SKM-1 treated with dmso at 0.1 percent for 144 hours (cell line): ENCODE results near the gene RXRA.
"Not testable (repeated sequence)": the region's sequence is repeated elsewhere in the genome, so short reads cannot be mapped to it uniquely, and the experiment has no call there.

Experiments used
- DNase-seq: peaks from one replicate; lab custom pipeline; 2025; ENCODE audit not compliant: unreplicated experiment; lab: John Stamatoyannopoulos, UW

The RXRA gene

DNA sequence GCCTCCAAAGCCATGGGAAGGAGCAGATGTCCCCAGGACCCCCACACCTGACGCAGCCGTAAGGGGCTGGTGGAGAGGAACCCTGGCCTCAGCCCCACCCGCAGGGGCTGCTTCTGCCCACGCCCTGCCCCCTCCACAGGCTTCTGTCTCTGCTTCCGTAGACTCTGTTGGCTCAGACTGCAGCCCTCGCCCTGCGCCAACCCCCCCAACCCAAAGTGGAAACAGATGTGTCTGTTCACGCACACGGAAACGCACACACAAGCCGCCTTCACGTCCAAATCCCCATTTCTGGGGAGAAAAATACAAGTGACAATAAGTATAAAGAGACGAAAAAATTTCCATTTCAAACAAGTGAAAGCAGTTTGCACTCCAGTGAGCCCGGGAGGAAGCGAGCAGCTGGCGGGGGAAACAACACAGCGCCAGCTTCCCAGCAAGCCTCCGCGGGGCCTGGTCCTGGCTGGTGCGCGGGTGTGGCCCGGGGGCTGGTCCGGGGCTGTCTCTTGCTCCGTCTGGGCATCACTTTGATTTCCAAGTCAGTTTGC lies 32.6 kb upstream of the RXRA start:
- no peak for DNase-seq

DNA sequence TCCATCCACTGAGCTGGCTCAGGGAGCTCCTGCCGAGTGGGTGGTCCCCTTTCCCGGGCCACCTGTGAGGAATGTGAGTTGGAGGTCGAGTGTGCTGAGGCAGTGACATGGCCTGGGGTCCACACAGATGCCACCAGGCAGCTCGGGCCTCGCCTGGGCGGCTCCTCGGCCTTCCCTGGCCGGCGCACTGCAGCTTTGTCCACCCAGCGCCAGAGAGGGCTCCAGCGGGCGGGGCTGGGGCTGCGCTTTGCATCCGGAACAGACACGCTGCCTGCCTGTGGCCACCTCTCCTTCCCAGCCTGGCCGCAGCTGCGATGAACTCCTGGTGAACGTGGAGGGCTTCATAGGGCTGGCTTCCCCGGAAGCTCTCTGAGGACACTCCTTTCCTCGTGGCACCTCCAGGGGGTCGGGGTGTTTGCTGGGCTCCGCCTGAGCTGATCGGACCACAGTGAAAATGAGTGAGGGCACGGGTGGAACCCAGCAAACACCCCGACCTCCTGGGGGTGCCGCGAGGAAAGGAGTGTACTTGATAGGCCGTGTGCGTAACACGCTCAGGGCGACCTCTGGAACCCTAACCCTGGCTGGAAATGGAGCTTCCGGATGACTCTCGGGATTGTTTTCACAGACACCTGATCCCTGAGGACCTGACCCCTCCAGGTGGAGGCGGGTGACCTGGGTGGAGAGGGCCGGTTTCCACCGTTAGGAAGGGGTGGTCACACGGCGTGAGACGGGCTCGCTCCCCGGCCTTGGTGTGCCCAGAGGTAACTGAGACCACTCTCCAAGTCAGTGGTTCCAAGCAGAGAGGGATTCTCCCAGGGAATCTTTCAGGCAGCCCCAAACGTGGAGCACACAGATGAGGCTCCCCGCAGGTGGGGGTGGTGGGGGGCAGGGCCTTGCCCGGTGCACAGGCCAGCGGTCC lies 31.8 kb upstream of the RXRA start:
- no peak for DNase-seq

DNA sequence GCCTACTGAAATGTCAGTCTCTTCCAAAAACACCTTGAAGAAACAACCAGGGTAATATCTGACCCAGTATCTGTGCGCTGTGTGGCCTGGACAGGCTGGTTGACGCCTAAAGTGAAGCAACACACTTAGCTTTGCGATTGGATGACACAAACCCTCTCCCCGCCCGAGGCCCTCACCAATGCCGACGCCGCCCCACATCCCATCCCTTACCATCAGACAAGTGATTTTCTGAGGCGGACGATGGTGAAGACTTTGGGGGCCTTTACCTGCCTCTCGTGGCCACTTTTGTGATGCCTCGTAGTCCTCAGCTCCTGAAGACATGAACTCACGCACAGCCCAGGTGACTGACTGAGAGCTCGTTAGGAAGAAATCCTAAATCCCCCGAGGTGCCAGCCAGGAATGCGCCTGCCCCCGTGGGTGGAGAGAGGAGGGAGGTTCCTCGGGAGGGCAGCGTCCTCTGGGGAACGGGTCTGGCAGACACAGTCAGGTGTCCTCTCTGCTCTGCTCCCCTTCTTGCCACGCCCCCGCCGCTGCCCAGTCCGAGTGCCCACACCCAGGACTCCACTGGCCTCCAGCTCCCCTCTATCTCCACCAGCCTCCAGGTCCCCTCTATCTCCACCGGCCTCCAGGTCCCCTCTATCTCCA lies 31.0 kb upstream of the RXRA start:
- DNase-seq: no peak

DNA sequence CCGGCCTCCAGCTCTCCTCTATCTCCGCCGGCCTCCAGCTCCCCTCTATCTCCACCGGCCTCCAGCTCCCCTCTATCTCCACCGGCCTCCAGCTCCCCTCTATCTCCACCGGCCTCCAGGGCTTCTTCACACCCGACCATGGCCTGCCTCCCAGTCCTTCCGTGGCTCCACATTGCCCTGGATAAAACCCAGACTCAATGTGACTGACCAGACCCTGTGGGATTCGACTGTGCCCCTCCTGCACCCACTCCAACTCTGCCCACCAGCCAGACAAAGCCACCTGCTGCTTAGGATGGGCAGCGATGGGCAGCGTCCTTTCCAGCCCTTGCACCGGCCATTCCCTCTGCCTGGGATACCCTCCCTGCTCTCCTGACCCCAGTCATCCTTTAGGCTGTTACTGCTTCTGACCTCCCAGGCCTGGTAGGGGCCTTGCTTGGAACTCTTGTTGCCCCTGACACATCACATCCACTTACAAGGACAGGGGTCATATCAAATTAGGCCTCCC lies 30.5 kb upstream of the RXRA start:
- no peak for DNase-seq

DNA sequence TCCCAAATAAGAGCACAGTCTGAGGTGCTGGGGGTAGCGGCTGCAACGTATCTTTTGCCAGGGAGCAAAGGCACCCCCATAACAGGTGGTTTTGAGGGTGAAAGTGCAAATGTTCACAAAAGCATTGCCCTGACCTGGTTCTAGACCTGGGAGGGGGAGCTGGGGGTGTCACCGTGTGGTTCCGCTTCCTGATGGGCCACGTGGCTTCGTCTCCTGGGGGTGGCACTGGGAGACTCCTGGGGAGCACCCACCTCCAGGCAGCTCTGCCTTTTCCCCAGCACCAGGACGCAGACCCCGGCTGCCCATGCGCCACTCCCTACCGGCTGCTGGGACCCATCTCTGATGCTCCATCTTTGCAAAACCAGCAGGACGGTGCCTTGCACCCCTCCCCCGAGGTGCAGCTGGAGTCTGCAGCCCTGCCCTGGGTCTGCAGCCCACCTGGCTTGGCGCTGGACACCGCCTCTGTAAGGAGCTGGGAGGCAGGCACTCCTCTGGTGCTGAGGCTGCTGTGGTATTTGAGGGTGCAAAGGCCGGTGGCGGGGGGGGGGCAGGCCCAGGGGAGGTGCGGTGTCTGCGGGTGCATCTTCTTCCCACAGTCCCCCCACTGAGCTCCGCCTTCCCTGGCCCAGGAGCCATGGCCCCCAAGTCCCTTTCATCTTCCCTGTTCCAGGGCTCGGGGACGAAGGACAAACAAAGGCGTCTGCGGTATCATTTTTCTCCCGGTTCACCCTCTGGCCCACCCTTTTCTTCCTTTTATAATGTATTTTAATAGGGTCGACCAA lies 29.8 kb upstream of the RXRA start:
- no peak for DNase-seq

DNA sequence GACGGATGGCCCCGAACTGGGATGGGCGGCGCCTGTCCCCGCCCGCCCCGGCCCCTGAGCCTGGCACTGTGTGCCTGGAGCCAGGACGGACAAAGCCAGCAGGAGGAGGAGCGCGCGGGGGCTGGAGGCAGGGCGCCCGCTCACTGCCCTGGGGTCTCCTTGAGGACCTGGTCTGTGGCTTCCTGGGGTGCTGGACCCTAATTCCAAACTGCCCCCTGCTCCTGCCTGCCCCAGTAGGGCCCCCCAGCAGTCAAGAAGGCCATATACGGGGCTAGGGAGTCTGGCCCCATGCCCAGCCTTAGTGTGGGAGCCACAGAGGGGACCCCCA lies 29.2 kb upstream of the RXRA start:
- DNase-seq: no peak

DNA sequence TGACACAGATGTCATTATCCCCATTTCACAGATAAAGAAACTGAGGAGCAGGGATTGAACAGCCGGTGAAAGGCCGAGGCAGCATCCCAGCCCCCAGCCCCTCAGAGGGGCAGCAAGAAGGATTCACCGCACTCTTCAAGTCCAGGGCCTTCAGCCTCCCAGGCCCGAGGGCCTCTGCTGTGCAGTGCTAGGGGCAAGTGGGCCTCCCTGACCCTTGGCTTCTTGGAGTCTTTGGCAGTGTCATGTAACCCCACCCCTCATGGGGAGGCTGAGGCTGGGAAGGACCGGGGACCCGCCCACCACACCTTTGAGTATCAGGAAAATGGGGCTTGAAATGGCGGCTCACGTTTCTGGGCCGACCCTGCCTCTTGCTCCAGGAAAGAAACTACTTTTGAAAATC lies 28.7 kb upstream of the RXRA start:
- DNase-seq: no peak

DNA sequence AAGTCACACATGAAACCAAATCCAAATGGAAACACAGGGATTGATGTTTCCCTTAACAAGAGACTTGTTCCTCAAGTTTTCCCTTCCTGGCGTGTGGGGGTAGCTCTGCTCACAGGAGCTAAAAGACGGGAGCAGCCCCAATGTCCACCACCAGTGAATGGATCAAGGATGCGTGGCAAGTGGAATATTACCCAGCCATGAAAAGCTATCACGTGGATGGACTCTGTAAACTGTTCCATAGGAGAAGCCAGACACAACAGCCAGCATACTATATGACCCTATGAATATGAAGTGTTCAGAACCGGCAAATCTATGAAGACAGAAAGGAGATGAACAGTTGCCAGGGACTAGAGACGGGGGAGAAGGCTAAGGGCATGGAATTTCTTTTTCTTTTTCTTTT lies 28.3 kb upstream of the RXRA start:
- DNase-seq: no peak

DNA sequence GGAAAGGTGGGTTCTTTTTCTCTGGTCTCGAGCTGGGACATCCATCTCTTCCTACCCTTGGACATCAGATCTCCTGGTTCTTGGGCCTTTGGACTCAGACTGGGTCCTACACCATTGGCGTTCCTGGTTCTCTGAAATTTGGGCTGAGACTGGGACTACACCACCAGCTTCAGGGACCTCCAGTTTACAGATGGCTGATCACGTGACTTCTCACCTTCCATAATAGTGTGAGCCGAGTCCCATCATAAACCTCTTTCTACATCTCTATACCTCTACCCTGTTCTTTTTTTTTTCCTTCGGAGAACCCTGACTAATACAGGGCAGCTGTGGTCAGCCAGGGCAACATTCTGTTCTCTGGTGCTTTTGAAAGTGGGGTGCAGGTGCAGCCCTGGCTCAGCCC lies 27.2 kb upstream of the RXRA start:
- DNase-seq: no peak

DNA sequence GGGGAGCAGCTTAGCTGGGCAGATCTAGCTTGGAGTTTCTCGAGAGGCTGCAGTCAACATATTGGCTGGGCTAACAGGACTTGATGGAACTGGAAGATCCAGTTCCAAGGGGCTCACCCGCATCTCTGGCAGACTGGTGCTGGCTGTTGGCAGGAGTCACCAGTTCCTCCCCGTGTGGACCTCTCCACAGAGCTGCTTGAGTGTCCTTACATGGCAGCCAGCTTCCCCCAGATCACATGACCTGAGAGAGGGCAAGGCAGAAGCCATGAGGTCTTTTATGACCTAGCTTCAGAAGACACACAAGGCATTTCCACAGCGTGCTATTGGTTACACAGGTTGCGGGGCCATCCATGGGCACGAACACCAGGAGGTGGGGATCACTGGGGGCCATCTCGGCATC lies 26.4 kb upstream of the RXRA start:
- no peak for DNase-seq

DNA sequence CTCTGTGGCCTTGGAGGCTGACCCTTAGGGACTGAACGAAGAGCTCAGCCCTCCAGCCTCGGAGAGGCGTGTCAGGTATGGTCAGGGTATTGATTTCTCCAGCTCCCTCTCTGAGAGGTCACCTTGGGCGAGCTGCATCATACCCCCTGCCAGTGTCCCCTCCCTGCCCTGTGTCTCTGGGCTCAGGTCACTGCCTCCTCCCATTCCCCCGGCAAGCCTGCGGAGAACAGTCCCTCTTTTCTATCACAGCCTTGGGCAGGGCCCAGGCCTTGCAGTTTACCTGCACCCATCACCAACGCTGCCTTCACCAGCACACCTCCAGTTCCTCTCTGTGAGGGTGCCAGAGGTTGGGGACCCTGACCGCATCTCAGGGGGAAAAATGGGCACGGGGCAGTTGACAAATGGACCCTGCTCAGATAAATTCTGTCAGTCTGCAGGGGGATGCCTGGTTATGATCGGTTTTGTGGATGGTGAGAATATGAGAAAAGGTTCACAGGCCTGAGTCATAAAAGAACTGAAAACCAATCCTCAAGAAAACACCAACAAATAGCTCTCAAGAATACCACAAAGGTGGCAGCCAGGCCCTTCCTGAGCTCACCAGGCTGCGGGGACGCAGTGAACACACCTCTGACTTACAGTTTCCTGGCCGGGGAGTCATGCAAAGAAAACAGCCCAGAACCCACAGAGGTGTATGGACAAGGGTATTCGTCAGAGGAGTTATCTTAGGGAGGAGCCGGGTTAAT lies 24.7 kb upstream of the RXRA start:
- DNase-seq: no peak

DNA sequence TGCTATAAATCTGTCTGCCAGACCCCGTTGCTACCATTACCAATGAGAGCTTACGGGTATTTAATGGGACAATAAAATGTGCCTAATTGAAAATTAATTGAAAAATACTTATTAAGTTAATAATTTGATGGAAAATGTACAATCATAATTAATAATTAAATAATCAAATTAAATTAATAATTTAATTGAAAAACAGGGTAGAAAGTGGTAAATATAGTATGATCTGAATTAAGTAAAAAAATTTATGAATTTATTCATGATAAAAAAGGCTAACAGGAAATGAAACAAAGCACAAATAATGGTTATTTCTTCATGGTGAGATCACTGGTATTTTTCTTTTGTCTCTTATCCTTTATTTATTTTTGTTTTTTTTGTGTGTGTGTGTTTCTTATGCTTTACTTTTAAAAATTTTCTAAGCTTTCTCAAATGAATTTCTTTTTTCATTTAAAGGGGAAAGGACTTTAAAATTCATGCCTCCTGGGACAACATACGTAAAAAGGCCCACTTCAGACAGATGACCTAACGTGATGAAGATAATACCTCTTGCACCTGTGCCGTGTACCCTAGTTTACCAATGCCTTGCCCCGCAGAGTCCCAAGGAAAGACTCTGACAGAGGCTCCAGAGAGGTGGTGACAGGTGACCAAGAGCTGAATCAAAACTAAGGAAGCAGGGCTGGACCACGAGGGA lies 24.0 kb upstream of the RXRA start:
- DNase-seq: no peak

DNA sequence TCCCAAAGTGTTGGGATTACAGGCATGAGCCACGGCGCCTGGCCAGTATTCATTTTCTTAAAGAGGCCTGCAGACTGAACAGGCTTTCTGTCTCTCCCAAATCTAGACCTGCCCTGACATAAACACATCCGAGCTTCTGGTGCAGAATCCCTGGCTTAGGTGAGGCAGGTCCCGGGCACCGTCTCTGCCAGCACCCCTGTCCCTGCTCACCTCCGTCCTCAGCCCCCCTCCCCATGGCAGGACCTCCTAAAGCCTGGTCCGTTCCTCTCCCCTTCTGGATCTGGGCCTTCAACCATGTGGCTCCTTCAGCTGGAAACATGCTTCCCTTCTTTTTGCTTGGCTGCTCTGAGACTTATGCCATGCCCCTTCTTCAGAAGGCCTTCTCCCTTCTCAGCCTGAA lies 22.7 kb upstream of the RXRA start:
- DNase-seq: no peak

DNA sequence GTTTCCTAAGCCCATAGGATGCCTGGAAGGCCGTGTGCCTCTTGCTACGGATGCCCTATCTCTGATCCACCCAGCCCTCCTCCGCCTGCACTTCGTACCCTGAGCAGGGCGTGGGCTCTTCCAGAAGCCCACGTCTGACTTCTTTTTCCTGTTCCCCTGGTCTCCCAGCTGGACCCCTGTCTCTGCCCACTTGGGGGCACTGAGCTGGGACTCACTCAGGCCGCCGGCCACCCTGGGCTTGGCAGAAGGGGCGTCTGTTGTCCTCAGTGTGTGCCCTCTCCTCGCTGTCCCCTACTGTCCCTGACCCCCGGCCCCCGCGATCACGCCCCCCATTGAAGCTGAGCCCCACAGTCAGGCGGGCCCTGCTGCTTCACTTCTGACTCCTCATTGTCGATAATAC lies 22.0 kb upstream of the RXRA start:
- no peak for DNase-seq

DNA sequence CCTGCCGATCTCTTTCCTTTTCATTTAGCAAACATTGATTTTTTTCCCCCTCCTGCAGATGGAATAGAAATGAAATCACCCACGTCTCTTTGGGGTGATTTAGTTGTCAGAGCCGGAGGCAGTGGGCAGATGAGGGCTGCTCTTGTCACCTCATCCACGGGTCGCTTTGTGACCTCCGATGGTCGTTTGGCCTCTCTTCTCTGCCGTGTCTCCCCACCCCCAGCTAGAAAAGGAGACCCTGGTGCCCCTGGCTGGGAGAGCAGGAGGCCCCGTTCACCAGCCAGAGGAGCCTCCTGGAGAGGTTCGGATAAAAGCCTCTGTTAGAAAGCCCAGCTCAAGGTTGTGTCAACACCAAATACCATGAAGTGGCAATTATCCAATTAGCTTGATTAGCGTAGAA lies 21.6 kb upstream of the RXRA start:
- DNase-seq: no peak

DNA sequence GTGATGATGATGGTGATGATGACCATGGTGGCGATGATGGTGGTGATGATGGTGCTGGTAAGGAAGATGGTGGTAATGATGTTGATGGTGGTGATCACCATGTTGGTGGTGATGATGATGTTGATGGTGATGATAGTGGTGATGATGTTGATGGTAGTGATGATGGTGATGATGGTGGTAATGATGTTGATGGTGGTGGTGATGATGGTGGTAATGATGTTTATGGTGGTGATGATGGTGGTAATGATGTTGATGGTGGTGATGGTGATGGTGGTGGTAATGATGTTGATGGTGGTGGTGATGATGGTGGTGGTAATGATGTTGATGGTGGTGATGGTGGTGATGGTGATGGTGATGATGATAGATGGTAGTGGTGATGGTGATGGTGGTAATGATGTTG lies 20.7 kb upstream of the RXRA start:
- DNase-seq: no peak

DNA sequence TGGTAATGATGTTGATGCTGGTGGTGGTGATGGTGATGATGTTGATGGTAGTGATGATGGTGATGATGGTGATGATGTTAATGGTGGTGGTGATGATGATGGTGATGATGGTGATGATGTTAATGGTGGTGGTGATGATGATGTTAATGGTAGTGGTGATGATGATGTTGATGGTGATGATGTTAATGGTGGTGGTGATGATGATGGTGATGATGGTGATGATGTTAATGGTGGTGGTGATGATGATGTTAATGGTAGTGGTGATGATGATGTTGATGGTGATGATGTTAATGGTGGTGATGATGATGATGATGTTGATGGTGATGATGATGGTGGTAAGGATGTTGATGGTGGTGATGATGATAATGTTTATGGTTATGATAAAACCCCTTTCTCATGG lies 20.2 kb upstream of the RXRA start:
- DNase-seq: not testable (repeated sequence)

DNA sequence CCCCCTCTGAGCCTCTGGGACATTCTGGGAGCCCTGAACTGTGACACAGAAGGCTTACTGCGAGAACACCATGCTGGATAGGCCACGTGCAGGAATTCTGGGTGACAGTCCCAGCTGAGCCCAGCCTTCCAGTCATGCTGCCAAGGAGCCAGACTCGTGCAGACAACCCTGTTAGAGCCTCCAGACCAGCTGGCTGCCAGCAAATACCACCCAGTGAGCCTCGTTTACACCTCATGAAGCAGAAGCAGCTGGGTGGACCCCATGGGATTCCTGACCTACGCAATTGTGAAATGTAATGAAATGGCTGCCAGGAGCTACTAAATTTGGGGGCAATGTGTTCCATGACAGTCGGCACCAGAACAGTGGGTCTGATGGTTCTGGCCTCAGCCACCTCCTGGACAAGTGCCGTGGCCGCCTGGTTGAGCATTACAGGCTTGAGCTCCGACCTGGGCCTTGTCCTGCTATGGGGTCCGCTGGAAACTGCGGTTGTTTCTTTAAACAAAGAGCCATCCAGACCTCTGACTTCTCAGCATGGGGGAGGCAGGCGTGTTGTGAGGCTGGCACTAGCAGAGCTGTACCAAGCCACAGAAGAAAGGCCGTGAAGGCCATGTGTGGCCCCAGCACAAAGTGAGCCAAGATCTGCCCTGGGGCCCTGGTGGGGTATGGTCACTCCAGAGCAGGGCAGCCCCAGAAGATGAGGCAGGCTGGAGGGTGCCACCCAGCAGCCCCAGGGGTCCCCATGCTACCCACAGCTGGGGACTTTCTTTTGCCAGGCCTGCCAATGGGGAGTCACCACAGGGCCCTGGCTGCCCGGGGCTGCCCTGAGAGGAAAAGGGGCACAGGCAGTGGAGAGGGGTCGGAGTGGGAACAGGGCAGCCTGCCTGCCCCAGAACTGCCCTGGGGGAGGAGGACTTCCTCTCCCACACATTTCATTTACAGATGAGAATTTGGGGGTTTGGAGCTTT lies 19.3 kb upstream of the RXRA start:
- no peak for DNase-seq
